Measurements from ENCODE around the gene C9orf152. TPM values are rescaled to one million over a fixed set of nuclear protein-coding genes. Genes with fewer than 3 reads are reported as not detected.

C9orf152 gene
- total RNA-seq, 1 experiment from 2014 or later = not detected

- TF ChIP-seq, protein P1, sequence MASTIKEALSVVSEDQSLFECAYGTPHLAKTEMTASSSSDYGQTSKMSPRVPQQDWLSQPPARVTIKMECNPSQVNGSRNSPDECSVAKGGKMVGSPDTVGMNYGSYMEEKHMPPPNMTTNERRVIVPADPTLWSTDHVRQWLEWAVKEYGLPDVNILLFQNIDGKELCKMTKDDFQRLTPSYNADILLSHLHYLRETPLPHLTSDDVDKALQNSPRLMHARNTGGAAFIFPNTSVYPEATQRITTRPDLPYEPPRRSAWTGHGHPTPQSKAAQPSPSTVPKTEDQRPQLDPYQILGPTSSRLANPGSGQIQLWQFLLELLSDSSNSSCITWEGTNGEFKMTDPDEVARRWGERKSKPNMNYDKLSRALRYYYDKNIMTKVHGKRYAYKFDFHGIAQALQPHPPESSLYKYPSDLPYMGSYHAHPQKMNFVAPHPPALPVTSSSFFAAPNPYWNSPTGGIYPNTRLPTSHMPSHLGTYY (CRISPR knock-in tag; IDR thresholded peaks at IDR 0.05) = no peak
- TF ChIP-seq ZNF317 (CRISPR knock-in tag; IDR thresholded peaks at IDR 0.05; ENCODE audit: borderline replicate concordance, low read depth) = 0 out of 2 replicates have a peak, but pooled peaks have one; percentile 3
- TF ChIP-seq ZNF425 (CRISPR knock-in tag; conservative IDR thresholded peaks at IDR 0.05) = no peak
- no peak; the same call in 1 of the 2 replicates for TF ChIP-seq RELA (CRISPR knock-in tag; IDR thresholded peaks at IDR 0.05; ENCODE audit: borderline replicate concordance)
- TF ChIP-seq, protein P2, sequence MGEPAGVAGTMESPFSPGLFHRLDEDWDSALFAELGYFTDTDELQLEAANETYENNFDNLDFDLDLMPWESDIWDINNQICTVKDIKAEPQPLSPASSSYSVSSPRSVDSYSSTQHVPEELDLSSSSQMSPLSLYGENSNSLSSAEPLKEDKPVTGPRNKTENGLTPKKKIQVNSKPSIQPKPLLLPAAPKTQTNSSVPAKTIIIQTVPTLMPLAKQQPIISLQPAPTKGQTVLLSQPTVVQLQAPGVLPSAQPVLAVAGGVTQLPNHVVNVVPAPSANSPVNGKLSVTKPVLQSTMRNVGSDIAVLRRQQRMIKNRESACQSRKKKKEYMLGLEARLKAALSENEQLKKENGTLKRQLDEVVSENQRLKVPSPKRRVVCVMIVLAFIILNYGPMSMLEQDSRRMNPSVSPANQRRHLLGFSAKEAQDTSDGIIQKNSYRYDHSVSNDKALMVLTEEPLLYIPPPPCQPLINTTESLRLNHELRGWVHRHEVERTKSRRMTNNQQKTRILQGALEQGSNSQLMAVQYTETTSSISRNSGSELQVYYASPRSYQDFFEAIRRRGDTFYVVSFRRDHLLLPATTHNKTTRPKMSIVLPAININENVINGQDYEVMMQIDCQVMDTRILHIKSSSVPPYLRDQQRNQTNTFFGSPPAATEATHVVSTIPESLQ (CRISPR knock-in tag; IDR thresholded peaks at IDR 0.05) = no peak
- TF ChIP-seq FOXP4 (CRISPR knock-in tag; IDR thresholded peaks at IDR 0.05) = peak; percentile 25; the same call in 1 of the 2 replicates
- no peak for TF ChIP-seq ZNF232 (CRISPR knock-in tag; IDR thresholded peaks at IDR 0.05)
- TF ChIP-seq, protein P3, sequence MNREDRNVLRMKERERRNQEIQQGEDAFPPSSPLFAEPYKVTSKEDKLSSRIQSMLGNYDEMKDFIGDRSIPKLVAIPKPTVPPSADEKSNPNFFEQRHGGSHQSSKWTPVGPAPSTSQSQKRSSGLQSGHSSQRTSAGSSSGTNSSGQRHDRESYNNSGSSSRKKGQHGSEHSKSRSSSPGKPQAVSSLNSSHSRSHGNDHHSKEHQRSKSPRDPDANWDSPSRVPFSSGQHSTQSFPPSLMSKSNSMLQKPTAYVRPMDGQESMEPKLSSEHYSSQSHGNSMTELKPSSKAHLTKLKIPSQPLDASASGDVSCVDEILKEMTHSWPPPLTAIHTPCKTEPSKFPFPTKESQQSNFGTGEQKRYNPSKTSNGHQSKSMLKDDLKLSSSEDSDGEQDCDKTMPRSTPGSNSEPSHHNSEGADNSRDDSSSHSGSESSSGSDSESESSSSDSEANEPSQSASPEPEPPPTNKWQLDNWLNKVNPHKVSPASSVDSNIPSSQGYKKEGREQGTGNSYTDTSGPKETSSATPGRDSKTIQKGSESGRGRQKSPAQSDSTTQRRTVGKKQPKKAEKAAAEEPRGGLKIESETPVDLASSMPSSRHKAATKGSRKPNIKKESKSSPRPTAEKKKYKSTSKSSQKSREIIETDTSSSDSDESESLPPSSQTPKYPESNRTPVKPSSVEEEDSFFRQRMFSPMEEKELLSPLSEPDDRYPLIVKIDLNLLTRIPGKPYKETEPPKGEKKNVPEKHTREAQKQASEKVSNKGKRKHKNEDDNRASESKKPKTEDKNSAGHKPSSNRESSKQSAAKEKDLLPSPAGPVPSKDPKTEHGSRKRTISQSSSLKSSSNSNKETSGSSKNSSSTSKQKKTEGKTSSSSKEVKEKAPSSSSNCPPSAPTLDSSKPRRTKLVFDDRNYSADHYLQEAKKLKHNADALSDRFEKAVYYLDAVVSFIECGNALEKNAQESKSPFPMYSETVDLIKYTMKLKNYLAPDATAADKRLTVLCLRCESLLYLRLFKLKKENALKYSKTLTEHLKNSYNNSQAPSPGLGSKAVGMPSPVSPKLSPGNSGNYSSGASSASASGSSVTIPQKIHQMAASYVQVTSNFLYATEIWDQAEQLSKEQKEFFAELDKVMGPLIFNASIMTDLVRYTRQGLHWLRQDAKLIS (CRISPR knock-in tag; IDR thresholded peaks at IDR 0.05; ENCODE audit: borderline replicate concordance) = no peak
- TF ChIP-seq ZNF121 (CRISPR knock-in tag; IDR thresholded peaks at IDR 0.05) = no peak
- TF ChIP-seq JAZF1 (CRISPR knock-in tag; IDR thresholded peaks at IDR 0.05) = no peak
- TF ChIP-seq, protein P4, sequence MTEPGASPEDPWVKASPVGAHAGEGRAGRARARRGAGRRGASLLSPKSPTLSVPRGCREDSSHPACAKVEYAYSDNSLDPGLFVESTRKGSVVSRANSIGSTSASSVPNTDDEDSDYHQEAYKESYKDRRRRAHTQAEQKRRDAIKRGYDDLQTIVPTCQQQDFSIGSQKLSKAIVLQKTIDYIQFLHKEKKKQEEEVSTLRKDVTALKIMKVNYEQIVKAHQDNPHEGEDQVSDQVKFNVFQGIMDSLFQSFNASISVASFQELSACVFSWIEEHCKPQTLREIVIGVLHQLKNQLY (CRISPR knock-in tag; IDR thresholded peaks at IDR 0.05) = no peak; the same call in 1 of the 2 replicates
- TF ChIP-seq E2F1 (CRISPR knock-in tag; IDR thresholded peaks at IDR 0.05) = 0 out of 2 replicates have a peak, but pooled peaks have one; percentile 51
- TF ChIP-seq, protein P5, sequence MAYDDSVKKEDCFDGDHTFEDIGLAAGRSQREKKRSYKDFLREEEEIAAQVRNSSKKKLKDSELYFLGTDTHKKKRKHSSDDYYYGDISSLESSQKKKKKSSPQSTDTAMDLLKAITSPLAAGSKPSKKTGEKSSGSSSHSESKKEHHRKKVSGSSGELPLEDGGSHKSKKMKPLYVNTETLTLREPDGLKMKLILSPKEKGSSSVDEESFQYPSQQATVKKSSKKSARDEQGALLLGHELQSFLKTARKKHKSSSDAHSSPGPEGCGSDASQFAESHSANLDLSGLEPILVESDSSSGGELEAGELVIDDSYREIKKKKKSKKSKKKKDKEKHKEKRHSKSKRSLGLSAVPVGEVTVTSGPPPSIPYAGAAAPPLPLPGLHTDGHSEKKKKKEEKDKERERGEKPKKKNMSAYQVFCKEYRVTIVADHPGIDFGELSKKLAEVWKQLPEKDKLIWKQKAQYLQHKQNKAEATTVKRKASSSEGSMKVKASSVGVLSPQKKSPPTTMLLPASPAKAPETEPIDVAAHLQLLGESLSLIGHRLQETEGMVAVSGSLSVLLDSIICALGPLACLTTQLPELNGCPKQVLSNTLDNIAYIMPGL (CRISPR knock-in tag; IDR thresholded peaks at IDR 0.05) = peak; percentile 70; the same call in 1 of the 2 replicates
- TF ChIP-seq ZNF138 (CRISPR knock-in tag; conservative IDR thresholded peaks at IDR 0.05) = no peak
- TF ChIP-seq ATF2 (CRISPR knock-in tag; IDR thresholded peaks at IDR 0.05; ENCODE audit: borderline replicate concordance, low read depth) = no peak
- TF ChIP-seq FOXJ3 (CRISPR knock-in tag; IDR thresholded peaks at IDR 0.05; ENCODE audit: borderline replicate concordance) = no peak
- no peak for TF ChIP-seq ZNF416 (CRISPR knock-in tag; IDR thresholded peaks at IDR 0.05)
- TF ChIP-seq ZNF396 (CRISPR knock-in tag; IDR thresholded peaks at IDR 0.05; ENCODE audit: borderline replicate concordance) = no peak
- TF ChIP-seq MYBL2 (CRISPR knock-in tag; IDR thresholded peaks at IDR 0.05) = peak; percentile 34; the same call in 1 of the 2 replicates
Measured at GRCh38 chr9:110255463-110256379, 47.8 kb upstream of the C9orf152 start (continued).
